NCI-H524 (cell line): Measurements from ENCODE around the gene ATP2C2.
"Not testable (repeated sequence)": the region's sequence is repeated elsewhere in the genome, so short reads cannot be mapped to it uniquely, and the experiment has no call there.

Experiments used
- DNase-seq, 2 experiments: peaks; one replicate each; lab custom pipeline; 2025; lab: John Stamatoyannopoulos, UW

The ATP2C2 gene

DNA sequence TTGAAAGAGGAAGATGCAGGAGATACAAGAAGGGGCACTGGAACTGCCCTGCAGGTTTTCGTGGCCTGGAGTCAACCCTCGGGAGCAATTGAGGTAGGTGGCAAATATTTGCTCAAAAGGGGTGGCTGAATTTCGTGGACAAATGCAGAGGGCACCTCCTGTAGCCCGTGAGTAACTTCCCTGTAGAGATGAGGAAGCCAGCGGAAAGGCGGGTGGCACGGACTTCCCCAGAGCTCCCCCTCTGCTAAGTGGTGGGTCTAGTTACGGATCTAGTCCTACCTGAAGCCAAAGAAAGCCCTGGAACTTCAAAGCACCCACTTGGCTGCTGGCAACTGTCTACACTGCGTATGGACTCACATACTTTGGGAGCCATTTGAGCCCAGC lies 1.0 kb upstream of the ATP2C2 start:
- DNase-seq, result no peak

- DNase-seq, result peak in 1 of 2 experiments; percentile 43
Observed at GRCh38 chr16:84367750-84368307, 509 bp upstream of the ATP2C2 start.

GRCh38 chr16:84369105-84369504 lies 767 bp downstream of the ATP2C2 start:
- DNase-seq, result no peak

GRCh38 chr16:84369938-84370627 lies 1.7 kb downstream of the ATP2C2 start:
- DNase-seq, result no peak

DNA sequence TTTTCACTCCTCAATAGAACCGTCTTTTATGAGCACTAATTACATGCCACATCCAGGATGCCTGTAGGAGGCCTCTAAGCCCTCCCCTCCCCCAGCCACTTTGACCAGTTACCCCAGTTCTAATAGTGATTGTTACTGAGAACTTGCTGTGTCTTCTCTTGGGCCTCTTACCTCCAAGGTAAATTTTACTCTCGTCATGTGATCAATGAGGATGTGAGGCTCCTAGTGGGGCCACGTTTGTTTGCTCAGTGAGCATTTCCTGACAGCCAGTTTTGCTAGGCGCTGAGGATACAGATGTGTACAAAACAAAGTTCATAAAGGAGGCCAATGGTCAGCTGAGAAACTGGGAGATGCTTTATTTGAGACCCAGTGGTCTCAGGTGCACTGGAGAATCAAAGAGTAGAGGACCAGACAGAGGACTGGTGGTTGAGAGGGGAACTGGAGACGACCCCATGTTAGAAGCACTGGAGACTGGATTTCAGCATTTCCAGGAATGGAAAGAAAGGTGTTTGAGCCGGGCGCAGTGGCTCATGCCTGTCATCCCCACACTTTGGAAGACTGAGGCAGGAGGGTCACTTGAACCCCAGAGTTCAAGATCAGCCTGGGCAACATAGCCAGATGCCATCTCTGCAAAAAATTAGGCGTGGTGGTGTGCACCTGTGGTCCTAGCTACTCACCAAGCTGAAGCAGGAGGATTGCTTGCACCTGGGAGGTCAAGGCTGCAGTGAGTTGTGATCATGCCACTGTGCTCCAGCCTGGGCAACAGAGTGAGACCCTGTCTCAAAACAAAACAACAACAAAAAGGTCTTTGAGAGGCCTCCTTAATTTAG lies 2.6 kb downstream of the ATP2C2 start:
- DNase-seq, result no peak

- no peak for DNase-seq
Observed at GRCh38 chr16:84371553-84371865, 3.2 kb downstream of the ATP2C2 start.

GRCh38 chr16:84373907-84374489 lies 5.7 kb downstream of the ATP2C2 start:
- no peak for DNase-seq

- no peak for DNase-seq
Observed at GRCh38 chr16:84378099-84378498, 9.8 kb downstream of the ATP2C2 start.

- DNase-seq, result no peak
Observed at GRCh38 chr16:84378567-84378966, 10.2 kb downstream of the ATP2C2 start.

DNA sequence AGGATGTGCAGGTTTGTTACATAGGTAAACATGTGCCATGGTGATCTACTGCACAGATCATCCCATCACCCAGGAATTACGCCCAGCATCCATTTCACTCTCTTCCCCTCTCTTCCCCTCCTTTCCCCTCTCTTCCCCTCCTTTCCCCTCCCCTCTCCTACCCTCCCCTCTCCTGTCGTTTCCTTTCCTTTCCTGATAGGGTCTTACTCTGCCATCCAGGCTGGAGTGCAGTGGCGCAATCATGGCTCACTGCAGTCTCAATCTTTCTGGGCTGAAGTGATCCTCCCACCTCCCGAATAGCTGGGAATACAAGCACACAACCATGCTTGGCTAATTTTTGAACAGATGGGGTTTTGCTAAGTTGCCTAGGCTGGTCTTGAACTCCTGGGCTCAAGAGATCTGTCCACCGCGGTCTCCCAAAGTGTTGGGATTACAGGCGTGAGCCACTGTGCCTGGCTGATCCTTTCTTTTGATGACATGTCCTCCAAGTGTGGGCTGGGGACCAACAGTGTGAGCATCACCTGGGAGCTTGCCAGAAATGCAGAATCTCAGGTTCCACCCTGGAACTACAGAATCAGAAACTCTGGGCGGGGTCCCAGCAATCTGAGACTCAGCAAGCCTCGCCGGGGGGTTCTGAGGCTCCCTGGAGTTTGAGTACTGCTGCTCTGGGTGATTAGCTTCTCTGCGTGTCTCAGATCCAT lies 10.8 kb downstream of the ATP2C2 start:
- DNase-seq, result peak; percentile 26 to 36

DNA sequence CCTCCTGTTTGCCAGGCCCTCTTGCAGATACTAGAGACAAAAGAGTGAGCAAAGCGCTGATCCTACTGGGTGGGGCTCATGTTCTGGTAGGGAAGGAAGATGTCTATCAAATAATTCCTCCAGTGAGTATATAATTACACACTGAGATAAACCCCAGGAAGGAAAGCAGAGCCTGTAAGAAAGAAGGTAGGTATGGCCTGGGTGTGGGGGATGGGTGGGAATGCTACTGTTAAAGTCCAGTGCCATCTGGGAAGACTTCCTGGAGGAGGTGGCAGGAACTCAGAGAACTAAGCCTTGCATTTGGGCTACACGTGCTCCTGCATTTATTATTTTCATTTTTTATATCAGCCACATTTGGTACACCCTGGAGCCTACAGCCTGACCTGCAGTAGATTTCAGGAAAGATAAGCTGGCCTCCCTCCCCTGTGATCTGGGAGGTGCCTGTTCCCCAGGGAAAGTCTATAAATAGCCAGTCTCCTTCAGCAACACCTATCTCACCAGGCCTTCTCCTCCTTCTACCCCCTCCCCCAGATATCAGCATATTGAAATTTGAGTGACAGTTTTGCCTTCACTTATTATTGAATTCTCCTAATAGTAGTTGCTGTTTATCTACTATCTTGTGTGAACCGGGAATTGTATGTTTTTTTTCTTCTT lies 11.5 kb downstream of the ATP2C2 start:
- no peak for DNase-seq

DNA sequence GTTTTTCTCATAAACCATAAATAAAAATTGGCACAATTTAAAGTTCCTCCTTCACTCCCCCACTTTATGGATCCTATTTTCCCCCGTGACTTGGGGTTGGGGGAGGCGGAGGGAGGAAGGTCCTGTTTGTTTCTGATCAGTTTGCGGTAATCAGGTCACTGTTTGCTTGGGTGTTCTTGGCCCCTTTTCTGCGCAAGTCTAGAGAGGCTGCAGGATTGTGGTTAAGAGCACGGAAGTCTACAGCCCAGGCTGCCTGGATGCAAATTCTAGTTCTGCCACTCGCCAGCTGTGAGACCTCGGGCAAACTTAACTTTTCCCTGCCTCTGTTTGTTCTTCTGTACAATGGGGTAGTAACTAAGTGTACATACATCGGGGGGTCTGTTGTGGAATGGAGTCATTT lies 12.1 kb downstream of the ATP2C2 start:
- no peak for DNase-seq

DNA sequence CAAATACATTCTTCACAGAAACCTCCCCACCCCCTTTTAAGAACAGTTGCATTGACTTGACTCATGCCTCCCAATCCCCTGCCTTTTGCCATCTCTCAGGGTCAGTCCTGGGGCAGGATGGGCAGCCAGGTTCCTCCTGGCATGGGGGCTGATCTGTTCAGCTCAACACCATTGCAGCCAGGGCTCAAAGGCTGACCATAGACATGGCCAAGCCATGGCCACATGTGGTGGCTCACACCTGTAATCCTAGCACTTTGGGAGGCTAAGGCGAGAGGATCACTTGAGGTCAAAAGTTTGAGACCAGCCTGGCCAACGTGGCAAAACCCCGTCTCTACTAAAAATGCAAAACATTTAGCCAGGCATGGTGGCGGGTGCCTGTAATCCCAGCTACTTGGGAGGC lies 14.1 kb downstream of the ATP2C2 start:
- DNase-seq, result no peak

DNA sequence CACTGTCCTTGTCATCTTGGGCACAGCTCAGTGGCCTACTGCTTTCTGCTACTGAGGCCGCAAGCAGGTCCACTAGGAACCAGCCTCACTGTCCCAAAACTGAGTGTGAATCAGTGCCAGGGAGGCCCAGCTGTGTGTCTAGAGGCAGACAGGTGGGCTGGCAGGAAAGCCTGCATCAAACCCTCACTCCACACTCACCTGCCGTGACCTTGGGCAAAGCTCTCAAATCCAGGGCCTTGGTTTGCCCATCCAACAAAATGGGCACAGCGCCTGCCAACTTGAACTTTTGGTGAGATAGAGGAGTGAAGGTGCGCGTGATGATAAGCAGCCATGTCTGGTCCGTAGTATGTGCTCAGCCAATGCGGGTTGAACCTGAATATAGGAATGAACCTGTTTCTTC lies 14.8 kb downstream of the ATP2C2 start:
- DNase-seq, result no peak

DNA sequence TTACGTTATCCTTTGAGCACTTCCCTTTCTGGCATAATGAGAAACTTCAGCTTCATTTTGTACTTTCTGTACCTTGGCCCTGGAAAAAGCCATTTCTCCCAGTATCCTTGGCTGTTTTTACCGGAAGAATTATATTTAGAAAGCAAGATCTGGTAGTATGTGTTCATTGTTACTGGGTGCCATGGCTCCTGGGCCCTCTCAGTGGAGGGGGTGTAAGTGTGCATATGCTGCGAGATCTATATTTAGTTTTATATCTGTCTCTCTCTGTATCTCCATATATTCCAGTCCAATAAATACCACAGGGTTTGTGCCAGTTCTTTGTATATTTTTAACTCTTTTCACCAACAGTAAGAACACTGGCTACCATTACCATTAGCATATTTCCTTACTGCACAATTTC lies 17.7 kb downstream of the ATP2C2 start:
- no peak for DNase-seq

GRCh38 chr16:84387021-84387420 lies 18.7 kb downstream of the ATP2C2 start:
- no peak for DNase-seq

GRCh38 chr16:84390131-84390785 lies 21.9 kb downstream of the ATP2C2 start:
- DNase-seq, result no peak

DNA sequence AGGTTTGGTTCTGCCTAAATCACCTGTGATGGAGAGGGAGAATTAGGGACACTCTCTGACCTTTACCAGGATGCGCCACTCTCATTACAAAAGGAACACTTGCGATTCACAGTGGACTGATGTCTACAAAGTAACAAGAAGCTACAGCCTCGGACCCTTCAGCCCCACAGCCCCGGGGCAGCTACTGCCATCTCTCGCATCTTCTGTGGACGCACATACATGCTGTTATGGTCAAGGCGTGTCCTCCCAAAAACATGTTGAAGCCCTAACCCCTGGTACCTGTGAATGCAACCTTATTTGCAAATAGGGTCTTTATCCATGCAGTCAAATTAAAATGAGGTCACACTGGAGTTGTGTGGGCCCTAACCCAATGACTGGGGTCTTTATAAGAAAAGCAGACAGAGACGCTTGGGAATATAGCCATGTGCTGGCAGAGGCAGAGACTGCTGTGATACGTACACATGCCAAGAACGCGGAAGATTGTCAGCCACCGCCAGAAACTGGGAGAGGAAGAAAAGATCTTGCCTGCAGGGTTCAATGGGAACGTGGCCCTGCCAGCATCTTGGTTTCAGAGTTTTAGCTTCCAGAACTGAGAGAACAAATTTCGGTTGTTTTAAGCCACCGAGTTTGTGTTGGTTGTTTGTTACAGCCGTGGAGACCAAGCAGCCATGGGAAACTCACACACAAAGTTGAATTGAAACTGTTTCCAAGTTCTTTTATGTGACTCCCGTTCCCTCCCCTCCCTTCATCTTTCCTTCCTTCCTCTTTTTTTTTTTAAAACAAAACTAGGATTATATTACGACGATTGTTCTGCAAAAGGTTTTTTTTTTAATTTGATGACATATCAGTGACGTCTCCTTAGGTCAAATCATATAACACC lies 23.1 kb downstream of the ATP2C2 start:
- no peak for DNase-seq

DNA sequence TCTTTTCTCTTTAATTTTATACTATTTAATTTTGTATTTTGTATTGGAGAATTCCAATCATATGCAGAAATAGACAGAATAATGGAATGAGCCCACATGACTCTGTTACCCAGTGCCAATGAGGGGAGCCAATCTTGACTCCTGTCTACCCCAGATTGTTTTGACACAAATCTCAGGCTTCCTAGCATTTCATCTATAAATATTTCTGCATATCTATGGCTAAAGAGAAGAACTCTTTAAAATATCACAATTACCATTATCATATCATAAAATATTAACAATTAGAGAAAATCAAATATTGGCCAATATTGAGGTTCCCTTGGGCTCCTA lies 23.7 kb downstream of the ATP2C2 start:
- no peak for DNase-seq

DNA sequence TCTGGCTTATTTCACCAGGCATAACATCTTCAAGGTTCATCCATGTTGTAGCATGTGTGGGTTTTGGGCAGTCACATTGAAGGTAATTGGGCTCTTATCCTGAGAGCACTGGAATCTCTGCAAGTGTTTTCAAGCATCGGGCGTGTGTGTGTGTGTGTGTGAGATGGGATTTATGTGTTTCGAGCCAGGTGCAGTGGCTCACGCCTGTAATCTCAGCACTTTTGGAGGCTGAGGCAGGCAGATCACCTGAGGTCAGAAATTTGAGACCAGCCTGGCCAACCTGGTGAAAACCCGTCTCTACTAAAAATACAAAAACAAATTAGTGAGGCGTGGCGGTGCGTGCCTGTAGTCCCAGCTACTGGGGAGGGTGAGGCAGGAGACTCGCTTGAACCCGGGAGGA lies 27.7 kb downstream of the ATP2C2 start:
- DNase-seq, result not testable (repeated sequence)
